Activated CD8-positive, alpha-beta memory T cell treated with anti-CD3 and anti-CD28 coated beads, Interleukin-2, amount 50 U/mL, for 24 hours (primary cell): ENCODE data around the gene COL6A2.
"Not testable (repeated sequence)": the region's sequence is repeated elsewhere in the genome, so short reads cannot be mapped to it uniquely, and the experiment has no call there.

ENCODE experiments used
- DNase-seq: peaks from one replicate; pipeline ENCODE4 v3.0.0-alpha.2; 2020; ENCODE audit errors: extremely low read depth

Gene COL6A2

GRCh38 chr21:46094401-46095082, 3.4 kb upstream of the COL6A2 start:
- DNase-seq: no peak

GRCh38 chr21:46095083-46095719, 2.7 kb upstream of the COL6A2 start:
- DNase-seq: no peak

- DNase-seq: no peak
Measured at GRCh38 chr21:46095814-46096595, 1.9 kb upstream of the COL6A2 start.

- no peak for DNase-seq
Measured at GRCh38 chr21:46096596-46097335, 1.1 kb upstream of the COL6A2 start.

GRCh38 chr21:46098303-46099141, 610 bp downstream of the COL6A2 start:
- no peak for DNase-seq

- DNase-seq: no peak
Measured at GRCh38 chr21:46099476-46099875, 1.6 kb downstream of the COL6A2 start.

- no peak for DNase-seq
Measured at GRCh38 chr21:46100020-46100419, 2.1 kb downstream of the COL6A2 start.

- DNase-seq: no peak
Measured at GRCh38 chr21:46100426-46100825, 2.5 kb downstream of the COL6A2 start.

GRCh38 chr21:46100906-46101305, 3.0 kb downstream of the COL6A2 start:
- DNase-seq: no peak

GRCh38 chr21:46104104-46104503, 6.2 kb downstream of the COL6A2 start:
- no peak for DNase-seq

GRCh38 chr21:46107376-46107775, 9.5 kb downstream of the COL6A2 start:
- DNase-seq: not testable (repeated sequence)

GRCh38 chr21:46108827-46109312, 11.0 kb downstream of the COL6A2 start:
- DNase-seq: no peak

- no peak for DNase-seq
Measured at GRCh38 chr21:46109313-46110221, 11.7 kb downstream of the COL6A2 start.

GRCh38 chr21:46110499-46111192, 12.7 kb downstream of the COL6A2 start:
- DNase-seq: no peak

GRCh38 chr21:46111193-46111571, 13.3 kb downstream of the COL6A2 start:
- no peak for DNase-seq

- DNase-seq: no peak
Measured at GRCh38 chr21:46111857-46112724, 14.2 kb downstream of the COL6A2 start.

- DNase-seq: no peak
Measured at GRCh38 chr21:46112725-46113215, 14.9 kb downstream of the COL6A2 start.

- no peak for DNase-seq
Measured at GRCh38 chr21:46113497-46114176, 15.7 kb downstream of the COL6A2 start.
